ENCODE data around the gene TSEN15. TPM values are rescaled to one million over a fixed set of nuclear protein-coding genes. Genes with fewer than 3 reads are reported as not detected.
A peak's percentile ranks its signal among the peaks of the same experiment; 100 is the strongest.

The TSEN15 gene
- total and polyA plus RNA-seq, 9 of the 15 experiments (the other 6 are each of a cell fraction or from before 2014, with no cell fraction given): 25.6 to 121 (median 91.3) TPM

- no peak for TF ChIP-seq PBX2 (CRISPR knock-in tag; IDR thresholded peaks at IDR 0.05; ENCODE audit: low read depth)
- no peak for TF ChIP-seq PBX2 (tag; conservative IDR thresholded peaks at IDR 0.05; ENCODE audit: low read depth)
- TF ChIP-seq CBFA2T2 (conservative IDR thresholded peaks at IDR 0.05): no peak
- TF ChIP-seq KDM4B (IDR thresholded peaks at IDR 0.05; ENCODE audit: borderline replicate concordance in 2 of 2, low read depth in 1 of 2): no peak
- no peak for TF ChIP-seq BHLHE40 (IDR thresholded peaks at IDR 0.05; ENCODE audit: low read length)
- TF ChIP-seq, protein P1, sequence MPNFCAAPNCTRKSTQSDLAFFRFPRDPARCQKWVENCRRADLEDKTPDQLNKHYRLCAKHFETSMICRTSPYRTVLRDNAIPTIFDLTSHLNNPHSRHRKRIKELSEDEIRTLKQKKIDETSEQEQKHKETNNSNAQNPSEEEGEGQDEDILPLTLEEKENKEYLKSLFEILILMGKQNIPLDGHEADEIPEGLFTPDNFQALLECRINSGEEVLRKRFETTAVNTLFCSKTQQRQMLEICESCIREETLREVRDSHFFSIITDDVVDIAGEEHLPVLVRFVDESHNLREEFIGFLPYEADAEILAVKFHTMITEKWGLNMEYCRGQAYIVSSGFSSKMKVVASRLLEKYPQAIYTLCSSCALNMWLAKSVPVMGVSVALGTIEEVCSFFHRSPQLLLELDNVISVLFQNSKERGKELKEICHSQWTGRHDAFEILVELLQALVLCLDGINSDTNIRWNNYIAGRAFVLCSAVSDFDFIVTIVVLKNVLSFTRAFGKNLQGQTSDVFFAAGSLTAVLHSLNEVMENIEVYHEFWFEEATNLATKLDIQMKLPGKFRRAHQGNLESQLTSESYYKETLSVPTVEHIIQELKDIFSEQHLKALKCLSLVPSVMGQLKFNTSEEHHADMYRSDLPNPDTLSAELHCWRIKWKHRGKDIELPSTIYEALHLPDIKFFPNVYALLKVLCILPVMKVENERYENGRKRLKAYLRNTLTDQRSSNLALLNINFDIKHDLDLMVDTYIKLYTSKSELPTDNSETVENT (CRISPR knock-in tag; IDR thresholded peaks at IDR 0.05): no peak
- TF ChIP-seq HDAC3 (IDR thresholded peaks at IDR 0.05; ENCODE audit: borderline replicate concordance, partially characterized antibody): no peak
- no peak for TF ChIP-seq ZNF785 (CRISPR knock-in tag; IDR thresholded peaks at IDR 0.05)
- TF ChIP-seq ZNF57 (CRISPR knock-in tag; IDR thresholded peaks at IDR 0.05): 0 out of 2 replicates have a peak, but pooled peaks have one; percentile 57
- TF ChIP-seq, protein P2, sequence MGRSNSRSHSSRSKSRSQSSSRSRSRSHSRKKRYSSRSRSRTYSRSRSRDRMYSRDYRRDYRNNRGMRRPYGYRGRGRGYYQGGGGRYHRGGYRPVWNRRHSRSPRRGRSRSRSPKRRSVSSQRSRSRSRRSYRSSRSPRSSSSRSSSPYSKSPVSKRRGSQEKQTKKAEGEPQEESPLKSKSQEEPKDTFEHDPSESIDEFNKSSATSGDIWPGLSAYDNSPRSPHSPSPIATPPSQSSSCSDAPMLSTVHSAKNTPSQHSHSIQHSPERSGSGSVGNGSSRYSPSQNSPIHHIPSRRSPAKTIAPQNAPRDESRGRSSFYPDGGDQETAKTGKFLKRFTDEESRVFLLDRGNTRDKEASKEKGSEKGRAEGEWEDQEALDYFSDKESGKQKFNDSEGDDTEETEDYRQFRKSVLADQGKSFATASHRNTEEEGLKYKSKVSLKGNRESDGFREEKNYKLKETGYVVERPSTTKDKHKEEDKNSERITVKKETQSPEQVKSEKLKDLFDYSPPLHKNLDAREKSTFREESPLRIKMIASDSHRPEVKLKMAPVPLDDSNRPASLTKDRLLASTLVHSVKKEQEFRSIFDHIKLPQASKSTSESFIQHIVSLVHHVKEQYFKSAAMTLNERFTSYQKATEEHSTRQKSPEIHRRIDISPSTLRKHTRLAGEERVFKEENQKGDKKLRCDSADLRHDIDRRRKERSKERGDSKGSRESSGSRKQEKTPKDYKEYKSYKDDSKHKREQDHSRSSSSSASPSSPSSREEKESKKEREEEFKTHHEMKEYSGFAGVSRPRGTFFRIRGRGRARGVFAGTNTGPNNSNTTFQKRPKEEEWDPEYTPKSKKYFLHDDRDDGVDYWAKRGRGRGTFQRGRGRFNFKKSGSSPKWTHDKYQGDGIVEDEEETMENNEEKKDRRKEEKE (IDR thresholded peaks at IDR 0.05; ENCODE audit: borderline replicate concordance in 1 of 2, control insufficient read depth in 1 of 2, low read depth in 2 of 2, low read length in 1 of 2): 0 out of 4 replicates have a peak, but pooled peaks of 1 of the 2 experiments have one; percentile 17
- TF ChIP-seq, protein P3, sequence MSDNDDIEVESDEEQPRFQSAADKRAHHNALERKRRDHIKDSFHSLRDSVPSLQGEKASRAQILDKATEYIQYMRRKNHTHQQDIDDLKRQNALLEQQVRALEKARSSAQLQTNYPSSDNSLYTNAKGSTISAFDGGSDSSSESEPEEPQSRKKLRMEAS (CRISPR knock-in tag; IDR thresholded peaks at IDR 0.05): peak; percentile 59
- TF ChIP-seq FOSL1 (tag; conservative IDR thresholded peaks at IDR 0.05): no peak
- TF ChIP-seq ZNF395 (CRISPR knock-in tag; IDR thresholded peaks at IDR 0.05): peak; percentile 65; the same call in 1 of the 2 replicates
- no peak for TF ChIP-seq ZNF253 (CRISPR knock-in tag; conservative IDR thresholded peaks at IDR 0.05)
- no peak for TF ChIP-seq EHMT2 (IDR thresholded peaks at IDR 0.05)
- TF ChIP-seq RBM15 (IDR thresholded peaks at IDR 0.05; ENCODE audit: insufficient read depth, low read length): no peak
- TF ChIP-seq ZNF79 (CRISPR knock-in tag; IDR thresholded peaks at IDR 0.05; ENCODE audit: low read depth): no peak
Observed at GRCh38 chr1:184035719-184036516, 15.6 kb upstream of the TSEN15 start (continued).

All from K562 (cell line).